Daoy (cell line): ENCODE results near the gene HPD. TPM values are rescaled to one million over a fixed set of nuclear protein-coding genes. Genes with fewer than 3 reads are reported as not detected.
"Not testable (repeated sequence)": the region's sequence is repeated elsewhere in the genome, so short reads cannot be mapped to it uniquely, and the experiment has no call there.

ENCODE experiments used
- DNase-seq: peaks from one replicate; pipeline ENCODE4 v3.0.0-alpha.2; 2015; ENCODE audit warnings: low read depth
- total RNA-seq: library from RNA; depleted of rRNA; stranded (reverse); fragments of >200 nt; shearing (Covaris generic); gene quantifications from 2 replicates; pipeline ENCODE4 v1.2.3, GENCODE V29; 2014

HPD gene
- total RNA-seq, 1 experiment from 2014 or later, result not detected

GRCh38 chr12:121866331-121866730, 7.7 kb upstream of the HPD start:
- no peak for DNase-seq

GRCh38 chr12:121861636-121862254, 3.1 kb upstream of the HPD start:
- no peak for DNase-seq

GRCh38 chr12:121860699-121861098, 2.0 kb upstream of the HPD start:
- not testable (repeated sequence) for DNase-seq

DNA sequence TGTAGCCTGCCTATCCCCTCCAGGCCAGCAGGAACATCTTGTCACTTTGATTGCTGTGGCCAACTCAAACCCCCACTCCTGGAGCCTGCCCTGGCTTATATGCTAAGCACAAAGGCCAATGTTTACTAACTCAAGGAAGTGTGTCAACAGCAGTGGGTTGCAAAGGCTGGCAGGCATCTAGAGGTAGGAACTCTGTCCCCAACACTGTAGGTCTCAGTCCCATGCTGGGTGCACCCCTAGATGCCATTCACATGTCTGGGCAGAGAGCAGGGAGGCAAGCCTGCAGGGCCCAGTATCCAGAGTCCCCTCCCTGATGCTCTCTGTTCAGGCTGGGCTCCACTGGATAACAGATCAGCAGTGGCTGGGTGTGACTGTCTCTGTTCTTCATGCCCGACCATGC, 1.6 kb upstream of the HPD start:
- DNase-seq, result no peak

- DNase-seq, result no peak
Observed at GRCh38 chr12:121858318-121858661, 369 bp downstream of the HPD start.

DNA sequence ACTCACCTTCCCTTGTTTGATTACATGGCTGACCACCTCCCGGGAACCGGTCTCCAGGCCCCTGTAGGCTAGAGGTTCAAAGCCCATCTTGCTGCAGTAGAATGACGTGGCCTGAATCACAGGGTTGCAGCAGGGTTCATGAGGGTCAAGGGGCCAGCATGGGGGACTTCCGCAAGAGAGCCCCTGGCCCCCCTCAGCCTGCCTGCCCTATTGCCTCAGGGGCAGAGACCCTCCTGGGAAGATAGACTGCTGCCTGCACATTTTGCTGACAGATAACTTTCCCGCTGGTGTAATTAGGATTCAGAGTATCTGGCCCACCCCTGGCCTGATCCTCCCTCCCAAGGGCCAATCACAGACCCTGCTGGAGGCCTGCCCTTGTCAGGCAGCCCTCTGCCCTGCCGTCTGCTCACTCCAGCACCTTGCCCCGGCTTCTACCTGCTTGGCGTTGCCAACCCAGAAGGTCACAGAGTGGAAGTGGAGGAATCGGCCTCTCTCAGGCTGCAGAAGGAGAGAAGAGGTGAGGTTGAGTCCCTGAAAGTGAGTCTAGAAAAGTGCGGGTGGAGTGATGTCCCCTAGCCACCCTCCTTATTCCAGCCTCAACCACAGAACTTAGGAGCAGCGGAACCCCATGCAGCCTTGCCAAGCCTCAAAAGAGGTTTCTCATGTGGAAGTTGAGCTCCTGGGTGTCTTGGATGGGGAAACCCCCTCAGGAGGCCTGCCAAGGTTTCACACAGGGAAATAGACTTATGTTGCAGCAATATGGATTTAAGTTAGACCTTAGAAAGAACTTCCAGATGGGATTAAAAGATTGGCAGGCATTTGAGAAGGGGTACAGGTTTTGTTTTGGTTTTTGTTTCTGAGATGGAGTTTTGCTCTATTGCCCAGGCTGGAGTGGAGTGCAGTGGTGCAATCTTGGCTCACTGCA, 1.1 kb downstream of the HPD start:
- DNase-seq, result peak; percentile 40

DNA sequence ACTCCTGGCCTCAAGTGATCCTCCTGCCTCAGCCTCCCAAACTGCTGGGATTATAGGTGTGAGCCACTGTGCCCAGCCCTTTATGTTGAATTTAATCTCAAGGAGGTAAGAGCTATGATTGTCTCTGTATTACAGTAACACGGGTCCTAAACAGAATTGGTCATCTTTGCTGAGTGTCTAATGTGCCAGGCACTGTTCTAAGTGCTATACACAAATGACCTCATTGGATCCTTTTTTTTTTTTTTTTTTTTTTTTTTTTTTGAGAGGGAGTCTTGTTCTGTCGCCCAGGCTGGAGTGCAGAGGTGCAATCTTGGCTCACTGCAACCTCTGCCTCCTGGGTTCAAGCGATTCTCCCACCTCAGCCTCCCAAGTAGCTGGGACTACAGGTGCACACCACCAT, 6.3 kb downstream of the HPD start:
- not testable (repeated sequence) for DNase-seq

GRCh38 chr12:121849665-121850064, 9.0 kb downstream of the HPD start:
- DNase-seq, result no peak

- no peak for DNase-seq
Observed at GRCh38 chr12:121849211-121849610, 9.4 kb downstream of the HPD start.

DNA sequence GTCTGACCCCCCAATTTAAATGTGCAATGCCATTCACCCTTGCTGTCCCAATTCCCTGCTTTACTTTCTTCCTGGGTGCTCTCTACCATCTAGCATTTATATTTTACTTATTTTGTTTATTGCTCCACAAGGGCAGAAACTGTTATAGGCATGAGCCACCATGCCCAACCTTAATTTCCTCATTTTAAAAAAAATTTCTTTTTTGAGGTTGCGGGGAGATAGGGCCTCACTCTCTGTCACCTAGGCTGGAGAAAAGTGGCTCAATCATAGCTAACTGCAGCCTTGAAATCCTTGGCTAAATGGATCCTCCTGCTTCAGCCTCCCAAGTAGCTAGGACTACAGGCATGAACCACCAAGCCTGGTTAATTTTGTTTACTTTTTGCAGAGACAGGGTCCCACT, 13.0 kb downstream of the HPD start:
- DNase-seq, result no peak

GRCh38 chr12:121843236-121843982, 15.2 kb downstream of the HPD start:
- DNase-seq, result no peak

- no peak for DNase-seq
Observed at GRCh38 chr12:121839993-121840761, 18.5 kb downstream of the HPD start.

- peak; percentile 99 for DNase-seq
Observed at GRCh38 chr12:121839106-121839992, 19.3 kb downstream of the HPD start.

- DNase-seq, result no peak
Observed at GRCh38 chr12:121838126-121838525, 20.5 kb downstream of the HPD start.

GRCh38 chr12:121837680-121838079, 21.0 kb downstream of the HPD start:
- DNase-seq, result no peak

DNA sequence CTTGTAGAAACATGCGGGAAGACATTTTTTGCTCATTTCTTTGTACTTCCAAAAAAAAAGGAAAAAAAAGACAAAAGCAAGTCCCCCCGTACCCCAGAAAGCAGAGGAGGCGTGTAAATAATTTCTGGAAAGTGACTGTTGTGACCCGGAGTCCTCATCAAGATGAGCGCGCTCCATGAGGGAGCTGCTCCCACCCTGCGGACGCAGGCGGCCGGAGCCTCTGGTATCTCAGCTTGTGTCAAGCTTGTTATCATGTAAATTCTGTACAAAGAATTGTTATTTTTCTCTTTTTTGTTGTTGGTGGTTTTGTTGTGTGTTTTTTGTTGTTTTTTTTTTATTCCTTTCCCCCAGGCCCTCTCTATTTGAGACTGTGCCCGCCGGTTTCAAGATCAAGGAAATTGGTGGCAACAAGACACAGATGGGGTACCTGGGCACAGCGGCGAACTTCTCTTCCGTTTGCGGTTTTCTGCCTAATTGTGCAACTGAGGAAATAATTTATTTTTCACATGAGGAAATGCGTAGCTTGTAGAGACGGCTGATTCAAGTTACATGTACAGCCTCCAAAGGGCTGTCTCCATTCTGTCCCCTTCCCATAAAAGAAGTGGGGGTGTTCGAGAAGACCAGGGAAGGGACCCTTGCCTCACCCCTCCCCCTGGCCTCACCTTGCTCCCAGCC, 27.0 kb downstream of the HPD start:
- DNase-seq, result no peak

DNA sequence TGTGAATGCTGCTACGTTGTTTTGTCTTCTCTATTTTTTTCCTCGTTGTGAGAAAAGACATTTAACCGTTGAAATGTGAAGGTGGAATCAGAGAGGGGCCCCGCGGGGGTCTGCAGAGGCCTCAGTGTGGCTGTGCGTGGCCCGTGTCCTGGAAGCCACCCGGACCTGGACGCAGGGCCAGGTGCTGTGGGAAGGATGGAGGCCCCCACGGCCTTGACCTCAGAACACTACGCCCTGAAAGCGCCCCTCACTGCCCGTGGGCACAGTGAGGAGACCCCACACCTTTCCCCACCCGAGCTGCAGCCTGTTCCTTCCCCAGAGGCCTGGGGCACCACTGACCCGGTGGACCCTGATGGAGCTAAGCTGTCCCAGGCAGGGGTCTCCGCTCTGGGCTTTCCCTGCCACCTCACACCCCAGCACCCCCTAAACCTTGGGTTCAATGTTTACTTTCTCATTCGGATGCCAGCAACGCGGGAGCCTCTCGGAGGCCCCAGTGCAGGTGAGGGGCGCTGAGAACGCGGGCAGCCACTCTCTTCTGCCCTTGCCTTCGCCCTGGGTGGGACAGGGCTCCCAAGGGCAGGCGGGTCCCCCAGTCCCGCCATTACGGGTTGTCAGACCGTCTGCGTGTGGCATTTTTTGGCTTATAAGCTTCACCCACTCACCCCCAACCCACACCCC, 27.9 kb downstream of the HPD start:
- DNase-seq, result no peak

DNA sequence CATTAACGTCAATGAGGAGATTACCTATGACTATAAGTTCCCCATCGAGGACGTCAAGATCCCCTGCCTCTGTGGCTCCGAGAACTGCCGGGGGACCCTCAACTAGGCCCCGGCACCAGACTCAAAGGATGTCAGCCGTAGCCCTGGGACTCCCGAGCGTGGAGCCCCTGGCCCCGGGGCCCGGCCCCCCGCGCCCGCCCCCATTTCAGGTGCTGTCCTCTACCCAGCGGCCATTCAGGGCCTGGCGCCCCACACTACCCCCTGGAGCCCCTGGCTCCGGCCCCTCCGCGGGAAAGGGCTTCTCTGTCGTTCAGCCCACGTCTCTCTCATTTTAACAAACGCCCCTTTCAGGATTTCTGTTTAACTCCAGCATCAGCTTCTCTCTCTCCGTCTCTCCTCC, 28.5 kb downstream of the HPD start:
- DNase-seq, result no peak

DNA sequence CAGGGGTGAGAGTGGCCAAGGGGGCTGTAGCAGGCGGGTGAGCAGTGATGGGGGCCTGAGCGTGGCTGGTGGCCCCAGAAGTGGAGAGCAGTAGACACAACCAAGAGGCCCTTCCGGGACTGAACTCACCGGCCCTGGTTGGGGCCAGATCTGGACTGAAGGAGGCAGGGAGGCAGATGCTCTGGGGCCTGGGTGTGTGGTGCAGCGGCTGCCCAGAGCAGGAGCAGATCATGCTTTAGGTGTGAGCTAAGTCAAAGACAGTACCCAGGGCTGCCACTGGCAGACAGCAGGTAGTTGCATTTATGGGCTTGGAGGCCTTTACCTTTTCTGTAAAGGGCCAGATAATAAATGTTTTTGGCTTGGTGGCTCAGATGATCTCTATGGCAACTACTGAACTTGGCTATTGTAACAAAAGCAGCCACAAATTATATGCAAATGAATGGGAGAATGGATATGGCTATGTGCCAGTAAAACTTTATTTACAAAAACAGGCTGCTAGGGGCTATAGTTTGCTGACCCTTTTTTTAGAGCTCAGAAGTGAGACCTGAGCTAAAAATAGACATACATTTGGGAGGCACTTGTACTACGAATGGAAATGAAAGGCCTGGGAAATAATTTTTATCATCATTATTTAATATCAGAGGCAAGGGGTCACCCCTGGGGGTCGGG, 29.3 kb downstream of the HPD start:
- DNase-seq, result no peak
